RKO (cell line): ENCODE data around the gene SYNE3.
A peak's percentile ranks its signal among the peaks of the same experiment; 100 is the strongest.

Experiments used
- DNase-seq: peaks from one replicate; pipeline ENCODE4 v3.0.0-alpha.2; 2016; ENCODE audit warnings: low spot score

Gene SYNE3

DNA sequence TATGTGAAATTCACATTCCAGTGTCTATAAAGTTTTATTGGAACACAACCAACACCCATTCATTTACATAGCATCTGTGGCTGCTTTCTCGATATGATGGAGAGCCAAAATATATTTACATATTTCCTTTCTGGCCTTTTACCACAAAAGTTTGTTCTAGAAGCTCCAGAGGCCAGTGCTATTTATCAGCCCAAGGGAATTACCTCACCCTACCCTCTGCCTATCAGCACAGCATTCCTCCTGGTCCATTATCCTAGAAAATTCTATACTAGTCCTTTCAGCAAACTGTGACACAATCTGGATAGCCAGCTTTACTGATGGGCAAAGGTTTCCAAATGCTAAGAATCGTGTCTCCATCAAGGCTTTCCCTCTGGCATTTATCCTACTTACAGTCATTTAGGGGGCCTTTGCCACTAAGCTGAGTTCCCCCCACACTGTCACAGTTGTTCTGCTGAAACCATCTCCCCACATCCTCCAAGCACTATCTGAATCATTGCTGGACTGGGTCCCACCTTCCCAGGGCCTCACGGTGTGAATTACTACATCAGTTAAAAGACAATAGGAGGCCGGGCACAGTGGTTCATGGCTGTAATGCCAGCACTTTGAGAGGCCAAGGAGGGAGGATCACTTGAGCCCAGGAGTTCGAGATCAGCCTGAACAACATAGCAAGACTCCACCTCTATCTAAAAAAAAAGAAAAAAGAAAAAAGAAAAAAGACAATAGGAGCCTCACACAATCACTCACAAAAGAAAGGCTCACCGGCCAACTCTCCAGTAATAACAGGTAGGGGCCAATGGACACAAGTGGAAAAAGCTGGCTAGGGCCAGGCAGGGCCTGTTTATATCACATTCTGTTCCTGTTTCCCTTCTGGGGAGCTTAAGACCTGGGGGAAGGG is 12.1 kb downstream of the SYNE3 start:
- DNase-seq = no peak

DNA sequence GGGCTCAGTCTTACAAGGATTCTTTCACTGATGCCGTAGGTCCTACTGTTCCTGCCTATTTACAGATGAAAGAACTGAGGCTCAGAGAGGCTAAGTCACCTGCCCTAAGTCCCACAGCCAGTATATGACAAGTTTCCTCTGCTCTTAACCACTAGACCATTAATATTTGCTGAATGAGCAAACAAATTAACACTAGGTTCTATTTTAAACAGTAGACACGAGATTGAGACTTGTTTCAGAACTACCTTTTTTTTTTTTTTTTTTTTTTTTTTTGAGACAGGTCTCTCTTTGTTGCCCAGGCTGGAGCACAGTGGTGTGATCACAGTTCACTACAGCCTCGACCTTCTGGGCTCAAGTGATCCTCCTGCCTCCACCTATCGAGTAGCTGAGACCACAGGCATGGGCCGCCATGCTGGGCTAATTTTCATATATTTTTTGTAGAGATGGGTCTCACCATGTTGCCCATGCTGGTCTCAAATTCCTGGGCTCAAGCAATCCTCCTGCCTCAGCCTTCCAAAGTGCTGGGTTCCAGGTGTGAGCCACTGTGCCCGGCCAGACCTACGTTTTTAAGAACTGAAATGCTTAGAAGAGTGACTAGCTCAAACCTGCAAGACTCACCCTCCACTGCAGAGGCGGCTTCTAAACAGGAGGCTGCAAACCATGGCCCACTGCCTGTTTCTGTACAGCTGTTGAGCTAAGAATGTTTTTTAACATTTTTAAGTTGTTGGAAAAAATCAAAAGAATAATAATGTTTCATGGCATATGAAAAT is 12.9 kb downstream of the SYNE3 start:
- no peak for DNase-seq

DNA sequence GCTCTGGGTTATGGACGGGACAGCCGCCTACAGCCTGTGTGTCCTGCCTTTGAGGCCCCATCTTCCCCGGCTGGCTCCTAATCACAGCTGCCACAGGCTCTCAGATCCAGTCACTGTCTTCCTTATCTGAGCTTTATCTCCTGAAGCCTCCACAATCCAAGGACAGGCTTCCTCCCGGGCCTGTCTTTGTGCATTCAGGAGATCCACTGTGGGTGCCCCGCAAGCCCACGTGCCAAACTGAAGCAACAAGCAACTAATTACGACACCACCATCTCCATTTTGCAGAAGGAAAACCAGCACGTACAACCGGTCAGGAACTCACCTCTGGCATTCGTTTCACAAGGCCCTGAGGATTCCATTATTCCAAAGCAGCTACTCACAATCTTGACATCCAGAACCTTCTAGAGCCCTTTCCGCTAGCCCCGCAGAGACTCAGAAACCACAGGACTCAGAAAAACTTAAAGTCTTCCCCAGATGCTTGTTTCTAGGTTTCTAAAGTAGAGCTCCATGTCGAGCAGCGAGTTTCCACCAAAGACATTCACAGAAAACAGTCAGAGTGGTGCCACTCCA is 14.0 kb downstream of the SYNE3 start:
- no peak for DNase-seq

DNA sequence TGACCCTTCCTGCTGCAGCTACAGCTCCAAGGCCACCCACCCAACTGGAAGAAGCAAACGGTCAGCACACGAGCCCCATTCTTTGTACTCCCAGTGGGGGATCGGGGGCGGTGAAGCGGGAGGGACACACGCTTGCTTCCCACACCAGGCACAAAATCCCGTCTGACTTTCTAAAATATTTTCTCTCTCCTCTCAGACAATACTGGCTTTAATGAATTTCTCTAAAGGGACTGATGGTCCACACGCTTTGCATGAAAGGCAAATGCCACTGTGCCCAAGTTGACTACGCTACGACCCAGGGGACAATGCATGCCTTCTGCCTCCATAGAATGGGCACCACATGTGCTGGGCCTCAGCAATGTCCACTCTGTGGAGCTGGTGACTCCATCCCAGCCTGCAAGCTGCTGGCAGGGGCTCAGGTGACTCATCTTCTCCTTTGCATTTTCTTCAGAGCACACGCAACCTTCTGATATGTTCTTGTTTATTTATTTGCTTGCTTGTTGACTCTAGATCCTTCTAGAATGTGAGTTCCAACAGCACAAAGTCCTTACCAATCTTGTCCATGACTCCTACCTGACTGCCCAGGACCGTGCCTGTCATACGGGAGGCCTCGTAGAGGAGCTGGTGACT is 15.6 kb downstream of the SYNE3 start:
- peak; percentile 20 for DNase-seq

DNA sequence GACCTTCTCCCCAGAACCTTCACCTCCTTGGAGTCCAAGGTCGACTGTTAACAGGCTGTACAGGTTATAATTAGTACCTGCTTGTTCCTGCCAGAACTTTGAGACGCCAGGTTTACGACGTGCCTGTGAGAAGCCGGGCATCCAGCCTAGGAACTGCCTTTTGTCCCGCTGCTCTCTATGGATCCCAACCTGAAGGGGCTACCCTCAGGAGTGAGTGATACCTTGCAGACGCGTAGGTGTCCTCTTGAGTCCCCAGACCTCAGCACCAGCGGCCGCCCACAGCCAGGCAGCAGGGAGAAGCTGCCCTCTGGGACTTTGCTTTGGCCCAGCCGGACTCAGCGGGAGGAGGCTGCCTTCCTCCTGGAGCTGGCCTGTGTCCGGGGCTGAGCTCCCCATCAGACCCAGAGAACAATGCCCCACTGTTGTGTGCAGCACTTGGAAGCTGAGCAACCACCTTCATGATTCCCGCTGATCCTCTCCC is 16.2 kb downstream of the SYNE3 start:
- no peak for DNase-seq

DNA sequence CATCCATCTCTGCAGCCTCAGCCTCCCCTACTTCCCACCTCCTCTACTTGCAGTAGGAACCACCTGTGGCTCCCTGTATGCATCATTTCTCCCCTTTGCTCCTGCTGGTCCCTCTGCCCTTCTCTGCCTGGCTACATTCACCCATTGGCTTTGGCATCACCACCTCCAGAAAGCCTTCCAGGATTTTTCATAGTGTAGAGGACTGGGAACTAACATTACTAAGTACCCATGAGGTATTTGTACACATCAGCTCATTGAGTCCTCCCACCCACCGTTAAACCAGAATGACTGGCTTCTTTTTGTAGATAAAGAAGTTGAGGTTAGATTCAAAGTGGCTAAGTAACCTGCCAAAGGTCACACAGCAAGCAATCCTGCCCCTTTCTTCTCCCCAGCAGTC is 17.1 kb downstream of the SYNE3 start:
- no peak for DNase-seq

DNA sequence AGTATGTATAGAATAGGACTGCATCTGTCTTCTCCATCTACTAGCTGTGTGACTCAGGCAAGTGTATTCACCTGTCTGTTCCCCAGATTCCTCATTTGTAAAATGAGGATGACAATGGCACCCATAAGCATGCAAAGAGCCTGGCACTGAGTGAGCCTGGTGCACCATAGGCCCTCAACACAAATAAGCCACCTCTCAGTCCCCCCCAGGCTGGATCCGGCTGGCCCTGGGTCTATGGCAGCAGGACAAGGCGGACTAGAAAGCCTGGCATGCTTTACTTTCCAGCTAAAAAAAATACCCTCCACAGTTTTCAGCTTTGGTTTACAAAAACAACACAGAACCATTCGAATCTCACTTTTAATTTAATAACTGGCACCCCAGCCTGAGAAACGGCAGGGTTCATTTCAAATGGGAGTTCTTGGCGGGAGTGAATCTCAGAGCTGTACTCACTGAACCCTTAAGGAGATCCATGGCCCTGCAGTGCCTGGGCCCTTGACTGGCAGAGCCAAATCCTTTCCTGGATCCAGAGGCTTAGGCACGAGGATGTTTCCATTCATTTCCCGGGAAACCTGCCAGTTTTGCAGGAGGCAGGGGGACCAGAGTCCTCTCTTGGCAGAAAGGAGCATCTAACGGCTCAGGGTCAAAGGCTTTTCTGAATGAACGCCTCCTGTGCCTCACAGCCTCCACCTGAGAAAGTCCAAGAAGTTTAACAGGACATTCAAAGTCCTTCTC is 17.7 kb downstream of the SYNE3 start:
- no peak for DNase-seq

DNA sequence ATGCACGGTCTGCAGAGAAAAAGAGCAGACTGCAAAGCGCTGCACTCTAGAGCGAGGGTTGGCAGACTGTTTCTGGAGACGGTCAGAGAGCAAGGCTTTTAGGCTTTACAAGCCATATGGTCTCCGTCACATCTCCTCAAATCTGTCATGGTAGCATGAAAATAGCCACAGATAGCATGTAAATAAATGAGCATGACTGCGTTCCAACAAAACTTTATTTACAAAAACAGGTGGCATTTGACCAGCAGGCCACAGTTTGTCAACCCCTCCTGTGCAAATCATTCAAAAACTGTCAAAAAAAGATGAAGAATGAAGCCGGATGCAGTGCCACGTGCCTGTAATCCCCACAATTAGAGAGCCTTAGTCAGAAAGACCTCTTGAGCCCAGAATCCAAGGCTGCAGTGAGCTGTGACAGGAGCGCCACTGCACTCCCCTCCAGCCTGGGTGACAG is 18.9 kb downstream of the SYNE3 start:
- DNase-seq = no peak

DNA sequence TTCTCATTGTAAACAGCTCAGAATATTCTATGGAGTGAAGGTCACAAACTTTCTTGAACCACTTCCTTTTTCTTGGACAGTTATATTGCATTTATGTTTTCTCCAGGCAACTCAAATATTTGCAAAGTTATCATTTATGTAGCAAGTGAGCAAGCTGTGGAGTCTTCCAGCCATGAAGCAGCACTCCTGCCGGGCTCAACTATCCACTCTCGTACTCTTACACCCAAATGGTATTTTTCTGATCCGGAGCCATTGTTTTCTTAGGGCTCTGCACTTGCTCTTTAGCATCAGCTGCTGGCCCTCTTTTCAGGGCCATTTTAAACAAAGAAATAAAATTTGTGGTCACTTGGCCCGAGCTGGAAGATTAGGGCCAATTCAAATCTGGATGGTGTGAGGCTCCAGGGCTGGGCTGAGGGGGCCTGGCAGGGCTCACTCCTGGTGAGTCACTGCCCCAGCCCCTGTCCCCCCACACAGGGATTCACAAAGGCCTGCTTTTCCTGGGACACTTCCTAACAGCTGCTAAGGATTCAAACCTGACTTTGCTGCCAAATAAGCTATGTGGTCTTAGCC is 19.7 kb downstream of the SYNE3 start:
- DNase-seq = no peak

DNA sequence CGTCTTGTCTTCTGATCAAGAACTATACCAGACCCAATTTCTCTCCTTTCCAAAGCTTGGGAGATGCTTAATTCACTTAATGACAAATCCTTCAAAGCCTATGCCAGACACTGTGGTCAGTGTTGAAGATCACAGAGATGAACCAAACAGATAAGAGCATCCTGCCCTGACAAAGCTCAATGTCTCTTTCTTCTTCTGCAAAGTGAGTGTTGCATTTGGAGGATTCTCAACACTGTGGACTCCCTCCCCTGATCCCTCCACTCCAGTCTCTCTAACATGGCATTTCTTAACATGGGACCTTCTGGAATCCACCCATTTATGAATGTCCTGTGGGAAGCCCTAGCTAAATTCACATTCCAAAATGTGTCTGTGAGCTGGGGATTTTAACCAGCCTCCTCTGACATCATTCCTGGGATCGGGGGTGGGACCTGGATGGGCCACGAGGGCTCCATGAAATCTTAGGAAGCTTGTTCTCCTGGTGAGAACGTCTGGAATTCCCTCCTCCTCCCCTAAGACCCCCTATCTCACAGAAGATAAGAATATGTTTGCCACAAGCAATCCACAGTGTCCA is 20.3 kb downstream of the SYNE3 start:
- DNase-seq = no peak

DNA sequence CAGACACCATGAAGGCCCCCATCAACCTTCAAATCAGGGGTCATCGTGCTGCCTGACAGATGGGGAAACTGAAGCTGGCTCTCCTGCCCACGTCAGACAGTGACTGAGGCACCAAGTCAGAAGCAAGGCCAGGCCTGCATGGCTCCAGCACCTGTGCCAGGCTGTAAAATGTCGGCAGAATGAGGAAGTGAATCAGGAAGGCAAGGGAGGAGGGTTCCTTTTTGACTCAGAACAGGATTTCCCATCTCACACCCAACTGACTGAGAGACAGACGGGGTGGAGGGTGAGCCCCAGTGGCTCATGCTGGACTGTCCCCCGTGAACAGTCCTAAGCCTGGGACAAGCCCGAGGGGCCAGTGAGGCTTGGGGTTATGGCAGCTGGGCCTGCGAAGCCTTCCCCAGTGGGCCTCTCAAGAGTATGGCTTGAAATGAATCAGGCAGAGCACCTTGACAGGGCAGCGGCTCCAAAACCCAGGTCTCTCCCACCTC is 20.9 kb downstream of the SYNE3 start:
- DNase-seq = no peak

DNA sequence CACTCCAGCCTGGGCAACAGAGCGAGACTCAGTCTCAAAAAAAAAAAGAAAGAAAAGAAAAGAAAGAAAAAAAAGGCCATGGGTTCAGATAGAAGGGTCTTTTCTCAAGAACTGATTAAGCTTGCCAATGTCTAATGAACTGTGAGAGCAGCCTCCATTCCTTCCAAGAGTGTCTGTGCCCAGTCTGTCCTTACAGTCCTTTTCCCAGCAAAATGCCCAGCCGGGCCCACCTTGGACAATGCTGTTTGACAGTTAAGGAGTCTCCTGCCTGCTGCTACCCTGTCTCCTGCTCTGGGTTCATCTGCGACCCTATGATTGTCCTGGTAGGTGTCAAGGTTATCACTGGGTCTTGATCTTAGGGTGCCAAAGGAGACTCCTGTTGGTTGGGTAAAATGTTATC is 21.4 kb downstream of the SYNE3 start:
- DNase-seq = no peak

DNA sequence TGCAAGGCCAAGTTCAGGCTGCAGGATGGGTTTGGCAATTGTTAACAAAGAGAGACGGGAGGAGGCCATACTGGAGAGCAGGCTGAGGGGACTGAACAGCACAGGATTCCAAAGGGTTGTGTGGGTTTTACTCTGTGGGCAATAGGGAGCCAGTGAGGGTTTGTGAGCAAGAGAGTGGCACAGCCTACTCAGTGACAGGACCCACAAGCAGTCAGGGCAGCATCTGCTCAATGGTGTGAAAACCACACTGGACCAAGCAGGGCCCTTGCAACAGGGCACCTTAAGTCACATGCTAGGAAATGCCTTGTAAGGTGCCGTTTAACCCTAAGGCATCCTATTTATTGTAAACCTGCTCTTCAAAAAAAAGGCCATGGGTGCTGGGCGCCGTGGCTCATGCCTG is 22.0 kb downstream of the SYNE3 start:
- DNase-seq = no peak

DNA sequence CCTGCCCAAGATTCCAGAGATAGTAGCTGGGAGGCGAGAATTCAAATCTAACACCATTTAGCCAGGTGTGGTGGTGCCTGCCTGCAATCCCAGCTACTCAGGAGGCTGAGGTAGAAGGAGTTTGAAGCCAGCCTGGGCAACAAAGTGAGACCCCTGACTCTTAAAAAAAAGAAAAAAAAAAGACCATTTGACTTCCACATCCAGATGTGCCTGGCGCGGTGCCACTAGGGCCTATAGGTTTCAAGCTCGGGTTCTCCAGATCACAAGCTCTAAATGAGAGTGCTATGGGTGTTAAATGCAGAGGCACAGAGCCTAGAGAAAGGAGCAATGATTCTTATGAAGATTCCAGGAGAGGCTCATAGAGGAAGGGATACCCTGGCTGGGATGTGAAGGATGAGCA is 22.5 kb downstream of the SYNE3 start:
- no peak for DNase-seq

DNA sequence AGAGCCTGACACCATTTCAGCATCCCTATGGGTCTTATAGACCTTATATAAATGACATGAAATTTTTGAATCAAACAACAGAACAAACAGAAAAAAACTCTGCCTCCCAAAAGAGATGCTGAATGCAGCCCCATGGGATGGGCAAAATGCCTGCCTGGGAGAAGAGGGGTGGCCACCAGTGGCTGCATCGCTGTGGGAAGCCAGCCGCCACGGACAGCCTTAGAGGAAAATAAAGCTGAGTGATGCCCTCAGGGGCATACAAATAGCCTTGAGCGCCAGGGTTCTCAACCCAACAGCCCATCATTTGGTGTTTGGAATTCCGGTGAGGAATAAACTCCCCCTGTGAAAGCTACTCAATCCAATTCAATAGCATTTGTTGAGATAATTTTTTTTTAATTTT is 22.9 kb downstream of the SYNE3 start:
- DNase-seq = no peak

DNA sequence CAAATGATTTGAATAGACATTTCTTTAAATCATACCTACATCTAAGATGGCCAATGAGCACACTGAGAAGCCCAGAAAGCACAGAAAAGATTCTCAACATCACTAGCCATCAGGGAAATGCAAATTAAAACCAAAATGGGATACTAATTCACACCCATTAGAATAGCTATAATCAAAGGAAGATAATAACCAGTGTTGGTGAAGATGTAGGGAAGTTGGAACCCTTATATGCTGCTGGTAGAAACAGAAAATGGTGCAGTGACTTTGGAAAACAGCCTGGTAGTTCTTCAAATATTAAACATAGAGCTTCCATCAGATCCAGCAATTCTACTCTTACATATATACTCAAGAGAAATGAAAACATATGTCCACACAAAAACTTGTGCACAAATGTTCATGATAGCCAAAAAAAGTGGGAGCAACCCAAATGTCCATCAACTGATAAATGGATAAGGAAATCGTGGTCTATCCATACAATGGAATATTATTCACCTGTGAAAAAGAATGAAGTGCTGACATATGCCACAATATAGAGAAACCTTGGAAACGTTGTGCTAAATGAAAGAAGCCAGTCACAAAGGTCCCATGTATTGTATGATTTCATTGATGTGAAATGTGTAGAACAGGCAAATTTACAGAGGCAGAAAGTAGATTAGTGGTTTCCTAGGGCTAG is 24.4 kb downstream of the SYNE3 start:
- DNase-seq = no peak

DNA sequence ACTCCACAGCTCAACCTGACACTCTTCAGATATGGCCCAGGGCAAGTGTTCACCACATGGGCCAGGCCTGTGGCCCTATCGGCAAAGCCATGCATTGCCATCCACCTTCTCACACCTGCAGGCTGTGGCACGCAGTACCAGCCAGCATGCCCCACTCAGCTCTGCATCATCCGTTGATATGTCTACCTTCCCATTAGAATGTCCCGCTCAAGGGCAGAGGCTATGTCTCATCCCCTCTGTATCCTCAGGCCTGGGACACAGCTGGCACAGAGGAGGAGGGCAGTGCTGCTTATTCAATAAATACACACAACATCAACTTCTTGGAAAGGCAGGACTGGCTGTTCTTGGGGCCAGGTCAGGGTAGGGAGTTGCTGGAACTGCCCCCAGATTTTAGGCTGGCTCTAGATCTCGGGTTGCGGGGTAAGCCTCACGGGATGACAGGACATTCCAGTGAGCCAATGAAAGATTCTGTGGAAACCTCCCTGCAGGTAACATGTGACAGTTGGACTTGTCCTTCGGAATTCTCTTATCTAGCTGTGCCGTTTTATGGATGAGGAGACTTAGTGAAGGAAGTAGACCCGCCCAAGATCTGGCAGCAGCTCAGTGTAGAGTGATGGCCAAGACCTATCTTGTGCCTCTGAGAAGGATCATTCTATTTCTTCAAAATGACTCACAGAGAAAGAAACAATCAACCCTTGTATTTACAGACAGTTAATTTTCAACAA is 25.6 kb downstream of the SYNE3 start:
- no peak for DNase-seq

DNA sequence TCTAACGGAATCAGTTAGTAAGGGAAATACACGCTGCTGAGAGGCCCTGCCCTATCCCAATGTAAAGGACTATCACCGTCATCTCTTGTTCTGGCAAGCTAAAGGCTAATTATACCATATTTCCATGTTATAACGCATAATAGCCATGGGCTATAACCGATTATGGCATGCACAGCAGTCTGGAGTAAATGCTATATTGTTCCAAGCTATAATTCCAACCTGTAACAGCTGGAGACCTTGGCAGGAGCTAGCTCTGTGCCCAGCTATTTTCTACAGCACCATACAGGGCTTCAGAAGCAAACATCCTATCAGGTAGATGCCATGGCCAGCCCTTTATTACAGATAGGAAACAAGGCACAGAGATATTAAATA is 26.3 kb downstream of the SYNE3 start:
- no peak for DNase-seq
